ENCODE measurements around the gene CFHR5. TPM values are rescaled to one million over a fixed set of nuclear protein-coding genes. Genes with fewer than 3 reads are reported as not detected.

CFHR5 gene
- total and polyA plus RNA-seq, 2 of the 4 experiments (the other 2 are of a cell fraction): not detected

DNA sequence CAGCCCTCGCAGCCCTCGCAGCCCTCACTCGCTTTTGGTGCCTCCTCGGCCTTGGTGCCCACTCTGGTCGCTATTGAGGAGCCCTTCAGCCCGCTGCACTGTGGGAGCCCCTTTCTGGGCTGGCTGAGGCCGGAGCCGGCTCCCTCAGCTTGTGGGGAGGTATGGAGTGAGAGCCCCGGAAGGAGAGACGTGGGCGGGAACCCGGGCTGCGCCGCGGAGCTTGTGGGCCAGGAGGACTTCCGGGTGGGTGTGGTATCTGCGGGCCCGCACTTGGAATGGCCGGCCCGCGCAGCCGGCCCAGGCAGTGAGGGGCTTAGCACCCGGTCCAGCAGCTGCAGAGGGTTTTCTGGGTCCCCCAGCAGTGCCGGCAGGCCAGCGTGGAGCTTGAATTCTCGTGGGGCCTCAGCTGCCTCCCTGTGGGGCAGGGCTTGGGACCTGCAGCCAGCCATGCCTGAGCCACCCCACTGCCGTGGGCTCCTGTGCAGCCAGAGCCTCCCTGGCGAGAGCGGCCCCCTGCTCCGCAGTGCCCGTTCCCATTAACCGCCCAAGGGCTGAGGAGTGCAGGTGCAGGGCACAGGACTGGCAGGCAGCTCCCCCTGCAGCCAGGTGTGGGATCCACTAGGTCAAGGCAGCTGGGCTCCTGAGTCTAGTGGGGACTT is 43.7 kb upstream of the CFHR5 start:
- Histone ChIP-seq H3K79me1 (ENCODE audit: low read depth in 1 of 2, low read length in 2 of 2) (no peaks in the 10 kb centered on the region), H3K23ac (ENCODE audit: low read depth, low read length) (no peak overlapping the region), H3K27me3 (ENCODE audit: control insufficient read depth, insufficient read depth, low read length) (no peaks in the 10 kb centered on the region), H3K4me3 (ENCODE audit: insufficient read depth, low read depth, low read length) (no peak overlapping the region), H4K20me1 (ENCODE audit: insufficient read depth, low read length) (no peaks in the 10 kb centered on the region), H2BK15ac (ENCODE audit: low read depth, low read length) (no peak overlapping the region), H3K36me3 (ENCODE audit: control insufficient read depth, insufficient read depth, low read length) (no peaks in the 10 kb centered on the region), H3K4me2 (ENCODE audit: low read depth, low read length) (no peak overlapping the region), H2BK120ac (ENCODE audit: low read depth, low read length) (no peak overlapping the region), H3K4me1 (ENCODE audit: control insufficient read depth, insufficient read depth, low read length) (no peaks in the 10 kb centered on the region), H3K9me3 (ENCODE audit: control insufficient read depth, insufficient read depth, low read length) (no peaks in the 10 kb centered on the region), H2AK9ac (replicated peaks; ENCODE audit: low read depth, low read length, poor library complexity) (no peak overlapping the region), H2AFZ (replicated peaks; ENCODE audit: low read length, poor library complexity) (no peak overlapping the region), H3K14ac (replicated peaks; ENCODE audit: low read depth, low read length) (no peak overlapping the region), H3K56ac (ENCODE audit: extremely low read depth, insufficient read depth, low read length) (no peak overlapping the region), H2BK5ac (ENCODE audit: low read depth, low read length, poor library complexity, severe bottlenecking) (no peak overlapping the region), H3K4ac (ENCODE audit: low read depth, low read length) (no peak overlapping the region), H4K5ac (ENCODE audit: low read depth, low read length) (no peak overlapping the region), H4K91ac (ENCODE audit: insufficient read depth, low read depth, low read length) (no peak overlapping the region), H2AK5ac (ENCODE audit: low read depth, low read length) (no peak overlapping the region), H4K8ac (ENCODE audit: low read depth in 2 of 2, low read length in 2 of 2) (no peak overlapping the region), H3K9me1 (ENCODE audit: insufficient read depth, low read length) (no peaks in the 10 kb centered on the region), H3K9ac (ENCODE audit: low read depth, low read length) (no peak overlapping the region), H3K27ac (ENCODE audit: insufficient read depth, low read length) (no peak overlapping the region), H2BK20ac (ENCODE audit: low read depth, low read length) (no peak overlapping the region), H3K18ac (ENCODE audit: low read depth, low read length) (no peak overlapping the region)
- in situ Hi-C loops (cut with MboI; ENCODE audit: low sequenced_read_pairs): no loop called here
- ChIA-PET POLR2A (ENCODE audit: unreplicated experiment) (no interaction called here), CTCF (no interaction called here)
- dilution Hi-C loops (cut with HindIII; ENCODE audit: low sequenced_read_pairs, unreplicated experiment): no loop called here
- BruUV-seq (replicated peaks): no TSS peak
- no peak for ATAC-seq (ENCODE audit: low read depth)
- 84% methylated on average over 24 of the region's 32 CpGs; no CpG with 5 or more reads in 1 of the 2 experiments for WGBS, 2 experiments (ENCODE audit: extremely low coverage in 2 of 2, insufficient read length in 1 of 2)
- intact Hi-C loops (cut with micrococcal nuclease): no loop called here
- TF ChIP-seq MXI1 (IDR thresholded peaks at IDR 0.05; ENCODE audit: borderline replicate concordance, low read depth, low read length): no peak
- TF ChIP-seq, protein P1, sequence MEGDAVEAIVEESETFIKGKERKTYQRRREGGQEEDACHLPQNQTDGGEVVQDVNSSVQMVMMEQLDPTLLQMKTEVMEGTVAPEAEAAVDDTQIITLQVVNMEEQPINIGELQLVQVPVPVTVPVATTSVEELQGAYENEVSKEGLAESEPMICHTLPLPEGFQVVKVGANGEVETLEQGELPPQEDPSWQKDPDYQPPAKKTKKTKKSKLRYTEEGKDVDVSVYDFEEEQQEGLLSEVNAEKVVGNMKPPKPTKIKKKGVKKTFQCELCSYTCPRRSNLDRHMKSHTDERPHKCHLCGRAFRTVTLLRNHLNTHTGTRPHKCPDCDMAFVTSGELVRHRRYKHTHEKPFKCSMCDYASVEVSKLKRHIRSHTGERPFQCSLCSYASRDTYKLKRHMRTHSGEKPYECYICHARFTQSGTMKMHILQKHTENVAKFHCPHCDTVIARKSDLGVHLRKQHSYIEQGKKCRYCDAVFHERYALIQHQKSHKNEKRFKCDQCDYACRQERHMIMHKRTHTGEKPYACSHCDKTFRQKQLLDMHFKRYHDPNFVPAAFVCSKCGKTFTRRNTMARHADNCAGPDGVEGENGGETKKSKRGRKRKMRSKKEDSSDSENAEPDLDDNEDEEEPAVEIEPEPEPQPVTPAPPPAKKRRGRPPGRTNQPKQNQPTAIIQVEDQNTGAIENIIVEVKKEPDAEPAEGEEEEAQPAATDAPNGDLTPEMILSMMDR (conservative IDR thresholded peaks at IDR 0.05; ENCODE audit: low read depth, low read length): no peak
- TF ChIP-seq POLR2A (IDR thresholded peaks at IDR 0.05; ENCODE audit: low read depth, low read length): no peak
- TF ChIP-seq, protein P2, sequence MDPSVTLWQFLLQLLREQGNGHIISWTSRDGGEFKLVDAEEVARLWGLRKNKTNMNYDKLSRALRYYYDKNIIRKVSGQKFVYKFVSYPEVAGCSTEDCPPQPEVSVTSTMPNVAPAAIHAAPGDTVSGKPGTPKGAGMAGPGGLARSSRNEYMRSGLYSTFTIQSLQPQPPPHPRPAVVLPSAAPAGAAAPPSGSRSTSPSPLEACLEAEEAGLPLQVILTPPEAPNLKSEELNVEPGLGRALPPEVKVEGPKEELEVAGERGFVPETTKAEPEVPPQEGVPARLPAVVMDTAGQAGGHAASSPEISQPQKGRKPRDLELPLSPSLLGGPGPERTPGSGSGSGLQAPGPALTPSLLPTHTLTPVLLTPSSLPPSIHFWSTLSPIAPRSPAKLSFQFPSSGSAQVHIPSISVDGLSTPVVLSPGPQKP (IDR thresholded peaks at IDR 0.05; ENCODE audit: borderline replicate concordance, low read depth, low read length): no peak
- no peak for TF ChIP-seq FOS (IDR thresholded peaks at IDR 0.05; ENCODE audit: low read depth, low read length)
- TF ChIP-seq MAFK (IDR thresholded peaks at IDR 0.05; ENCODE audit: low read depth, low read length): no peak
- no peak for TF ChIP-seq BHLHE40 (IDR thresholded peaks at IDR 0.05; ENCODE audit: low read depth, low read length)
- no peak for TF ChIP-seq RAD21 (IDR thresholded peaks at IDR 0.05; ENCODE audit: low read length)
- TF ChIP-seq NFE2L2 (IDR thresholded peaks at IDR 0.05; ENCODE audit: low read depth, low read length): no peak
- TF ChIP-seq, protein P3, sequence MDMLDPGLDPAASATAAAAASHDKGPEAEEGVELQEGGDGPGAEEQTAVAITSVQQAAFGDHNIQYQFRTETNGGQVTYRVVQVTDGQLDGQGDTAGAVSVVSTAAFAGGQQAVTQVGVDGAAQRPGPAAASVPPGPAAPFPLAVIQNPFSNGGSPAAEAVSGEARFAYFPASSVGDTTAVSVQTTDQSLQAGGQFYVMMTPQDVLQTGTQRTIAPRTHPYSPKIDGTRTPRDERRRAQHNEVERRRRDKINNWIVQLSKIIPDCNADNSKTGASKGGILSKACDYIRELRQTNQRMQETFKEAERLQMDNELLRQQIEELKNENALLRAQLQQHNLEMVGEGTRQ (IDR thresholded peaks at IDR 0.05; ENCODE audit: low read depth, low read length): no peak
- TF ChIP-seq MAZ (IDR thresholded peaks at IDR 0.05; ENCODE audit: borderline replicate concordance, low read depth, low read length): no peak
- TF ChIP-seq RCOR1 (IDR thresholded peaks at IDR 0.05; ENCODE audit: insufficient replicate concordance, low read length): no peak
- no peak for TF ChIP-seq CEBPB (IDR thresholded peaks at IDR 0.05; ENCODE audit: low read depth, low read length)
- no peak for DNase-seq
